ENCODE data around the gene ATG4C.
"Not testable (repeated sequence)": the region's sequence is repeated elsewhere in the genome, so short reads cannot be mapped to it uniquely, and the experiment has no call there.

Gene ATG4C, protein sequence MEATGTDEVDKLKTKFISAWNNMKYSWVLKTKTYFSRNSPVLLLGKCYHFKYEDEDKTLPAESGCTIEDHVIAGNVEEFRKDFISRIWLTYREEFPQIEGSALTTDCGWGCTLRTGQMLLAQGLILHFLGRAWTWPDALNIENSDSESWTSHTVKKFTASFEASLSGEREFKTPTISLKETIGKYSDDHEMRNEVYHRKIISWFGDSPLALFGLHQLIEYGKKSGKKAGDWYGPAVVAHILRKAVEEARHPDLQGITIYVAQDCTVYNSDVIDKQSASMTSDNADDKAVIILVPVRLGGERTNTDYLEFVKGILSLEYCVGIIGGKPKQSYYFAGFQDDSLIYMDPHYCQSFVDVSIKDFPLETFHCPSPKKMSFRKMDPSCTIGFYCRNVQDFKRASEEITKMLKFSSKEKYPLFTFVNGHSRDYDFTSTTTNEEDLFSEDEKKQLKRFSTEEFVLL

DNA sequence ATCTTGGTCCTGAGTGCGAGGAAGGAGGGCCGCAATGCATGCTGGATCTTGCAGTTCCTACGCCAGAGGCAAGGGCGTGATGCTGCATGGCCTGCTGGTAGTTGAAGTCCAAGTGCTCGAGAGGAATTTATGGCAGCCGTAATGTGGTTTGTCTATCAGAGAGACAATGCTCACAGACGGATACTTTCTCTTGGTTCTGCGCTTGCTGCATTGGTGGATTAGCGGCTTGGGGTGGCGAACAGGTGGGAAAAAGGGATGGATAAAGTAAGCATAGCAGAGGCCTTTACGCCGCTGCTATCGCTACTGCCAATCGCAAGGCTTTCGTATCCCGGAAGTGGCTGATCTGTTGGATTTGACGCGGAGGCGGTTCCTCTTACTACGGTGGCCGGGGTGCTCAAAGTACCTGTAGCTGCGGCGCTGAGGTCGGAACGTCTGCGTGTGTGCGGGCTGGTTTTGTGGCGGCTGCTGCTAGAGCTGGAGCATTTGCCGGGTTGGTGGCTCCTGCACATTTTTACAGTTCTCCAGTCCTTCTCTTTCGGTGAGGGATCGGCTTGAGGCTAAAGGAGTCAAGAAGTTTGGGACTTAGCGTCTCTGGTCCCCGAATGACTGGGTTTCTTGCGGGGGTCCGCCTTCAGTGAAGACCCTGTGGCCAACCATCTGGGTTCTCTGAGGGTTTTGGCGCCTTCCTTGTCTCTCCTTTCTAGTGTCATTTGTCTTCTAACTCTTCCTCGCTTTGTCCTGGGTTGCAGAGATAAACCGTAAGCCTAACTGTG lies at the start of gene ATG4C:
TSS of gene ATG4C (plus strand) at position 397 of the 773 bp plus-strand sequence. CDS start 19,655 bp downstream, outside the sequence.
- peak; percentile 82 to 85 for DNase-seq

DNA sequence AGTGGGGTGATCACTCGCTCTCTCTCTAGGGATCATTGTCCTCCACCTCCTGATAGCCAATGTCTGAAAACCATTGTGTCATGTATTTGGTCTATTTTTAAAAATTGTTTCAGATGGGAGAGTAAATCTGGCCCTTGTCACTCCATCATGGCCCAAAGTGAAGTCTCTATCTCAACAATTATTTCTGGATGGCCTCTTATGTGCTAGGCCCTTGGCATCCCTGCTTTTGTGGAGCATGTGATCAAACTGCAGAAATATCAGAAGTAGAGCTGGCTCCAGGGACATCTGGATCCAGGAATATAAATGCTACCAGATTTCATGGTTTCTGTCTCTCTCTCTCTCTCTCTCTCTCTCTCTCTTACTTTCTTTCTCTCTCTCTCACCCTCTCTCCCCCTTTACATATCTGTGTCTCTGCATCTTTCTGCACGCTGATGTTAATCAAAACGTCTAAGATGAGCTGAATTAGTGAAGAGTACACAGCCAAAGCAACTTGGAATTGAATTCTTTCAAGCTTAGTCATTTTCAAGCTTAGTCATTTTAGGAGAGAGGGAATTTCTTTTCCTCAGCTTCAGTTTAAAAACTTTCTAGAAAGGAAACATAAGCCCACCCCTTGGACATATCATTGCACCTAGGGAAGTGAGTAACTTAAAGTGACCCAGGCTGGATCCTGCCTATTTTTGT lies 48.3 kb upstream of the ATG4C start:
- DNase-seq, result no peak

DNA sequence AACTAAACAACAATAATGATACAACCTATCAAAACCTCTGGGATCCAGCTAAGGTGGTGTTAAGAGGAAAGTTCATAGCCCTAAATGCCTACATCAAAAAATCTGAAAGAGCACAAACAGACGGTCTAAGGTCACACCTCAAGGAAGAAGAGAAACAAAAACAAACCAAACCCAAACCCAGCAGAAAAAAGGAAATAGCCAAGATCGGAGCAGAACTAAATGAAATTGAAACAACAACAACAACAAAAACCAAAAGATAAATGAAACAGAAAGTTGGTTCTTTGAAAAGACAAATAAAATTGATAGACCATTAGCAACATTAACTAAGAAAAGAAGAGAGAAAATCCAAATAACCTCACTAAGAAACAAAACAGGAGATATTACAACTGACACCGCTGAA lies 43.2 kb upstream of the ATG4C start:
- not testable (repeated sequence) for DNase-seq

DNA sequence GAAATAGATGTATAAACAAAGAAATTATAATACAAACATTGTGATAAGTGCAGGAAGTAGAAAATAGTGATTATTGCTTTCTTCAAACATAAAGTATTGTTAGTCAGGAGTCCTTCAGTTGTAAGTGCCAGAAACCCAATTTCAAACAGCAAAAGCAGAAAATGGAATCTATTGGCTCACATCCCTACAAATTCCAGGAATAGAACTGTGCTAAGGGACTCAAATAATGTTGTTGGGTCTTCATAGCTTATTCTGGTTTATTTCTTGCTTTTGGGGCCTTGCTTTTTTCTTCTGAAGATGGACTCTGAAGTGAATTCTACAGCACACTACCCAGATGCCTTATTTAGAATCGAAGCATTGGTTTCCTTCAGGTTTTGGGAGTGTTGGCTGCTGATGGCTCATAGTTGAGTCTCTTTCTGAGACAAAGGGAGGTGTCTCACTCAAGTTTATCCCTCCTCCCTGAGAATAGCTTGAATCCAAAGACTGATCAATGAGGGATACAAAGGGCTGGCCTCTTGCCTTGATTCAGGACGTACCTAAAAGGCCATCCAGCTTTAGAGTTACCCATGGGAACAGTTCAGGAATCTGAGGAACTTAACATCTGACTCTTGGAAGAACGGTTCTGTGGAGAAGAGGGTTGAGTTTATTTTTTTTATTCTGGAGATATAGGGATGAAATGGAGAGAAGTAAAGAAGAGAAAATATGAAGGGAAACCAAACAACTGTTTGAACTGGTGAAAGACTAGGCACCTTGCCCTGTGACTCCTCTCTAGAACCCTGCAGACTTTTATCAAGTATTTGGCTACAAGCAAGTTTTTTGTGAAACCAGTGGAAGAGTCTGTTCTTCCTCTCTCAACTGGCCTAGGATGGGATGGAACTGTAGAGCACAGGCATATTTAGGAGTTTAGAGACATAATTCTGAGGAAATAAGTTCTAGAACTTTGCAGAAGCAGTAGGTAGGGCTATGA lies 39.0 kb upstream of the ATG4C start:
- no peak for DNase-seq

DNA sequence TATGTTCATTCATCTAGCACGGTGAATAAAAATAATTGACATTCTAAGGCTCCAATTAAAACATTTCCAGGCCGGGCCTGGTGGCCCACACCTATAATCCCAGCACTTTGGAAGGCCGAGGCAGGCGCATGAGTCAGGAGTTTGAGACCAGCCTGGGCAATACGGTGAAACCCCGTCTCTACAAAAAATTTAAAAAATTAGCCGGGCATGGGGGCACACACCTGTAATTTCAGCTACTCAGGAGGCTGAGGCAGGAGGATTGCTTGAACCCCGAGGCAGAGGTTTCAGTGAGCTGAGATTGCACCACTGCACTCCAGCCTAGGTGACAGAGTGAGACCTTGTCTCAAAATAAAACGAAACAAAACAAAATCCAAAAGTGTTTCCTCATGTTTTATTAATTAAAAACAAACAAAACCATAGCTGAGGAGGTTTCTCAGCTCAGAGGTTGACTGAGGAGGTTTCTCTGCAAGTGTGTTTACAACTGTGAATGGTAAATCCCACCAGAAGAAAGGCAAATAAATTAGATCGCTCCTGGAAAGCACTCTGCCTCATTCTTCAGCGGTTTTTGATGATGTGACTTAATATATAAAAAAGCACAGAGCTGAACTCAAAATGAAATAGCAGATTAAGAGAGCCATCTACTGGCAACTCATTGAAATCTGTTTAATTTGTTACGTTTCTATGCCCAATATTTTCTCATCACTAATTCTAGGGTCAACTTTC lies 37.7 kb upstream of the ATG4C start:
- no peak for DNase-seq

DNA sequence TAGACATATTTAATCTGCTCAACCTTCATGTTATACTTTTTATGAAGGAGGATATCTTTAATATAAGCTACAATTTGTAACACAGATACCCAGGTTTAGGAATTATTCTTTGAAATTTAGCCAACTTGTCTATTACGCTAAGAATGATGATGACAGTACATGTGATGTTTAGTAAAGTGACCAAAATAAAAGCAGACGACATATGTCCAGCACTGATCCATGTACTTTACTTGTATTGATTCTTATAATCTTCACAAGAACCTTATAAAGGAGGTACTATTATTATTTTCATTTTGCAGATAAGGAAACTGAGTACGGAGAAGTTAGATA lies 37.2 kb upstream of the ATG4C start:
- DNase-seq, result no peak

DNA sequence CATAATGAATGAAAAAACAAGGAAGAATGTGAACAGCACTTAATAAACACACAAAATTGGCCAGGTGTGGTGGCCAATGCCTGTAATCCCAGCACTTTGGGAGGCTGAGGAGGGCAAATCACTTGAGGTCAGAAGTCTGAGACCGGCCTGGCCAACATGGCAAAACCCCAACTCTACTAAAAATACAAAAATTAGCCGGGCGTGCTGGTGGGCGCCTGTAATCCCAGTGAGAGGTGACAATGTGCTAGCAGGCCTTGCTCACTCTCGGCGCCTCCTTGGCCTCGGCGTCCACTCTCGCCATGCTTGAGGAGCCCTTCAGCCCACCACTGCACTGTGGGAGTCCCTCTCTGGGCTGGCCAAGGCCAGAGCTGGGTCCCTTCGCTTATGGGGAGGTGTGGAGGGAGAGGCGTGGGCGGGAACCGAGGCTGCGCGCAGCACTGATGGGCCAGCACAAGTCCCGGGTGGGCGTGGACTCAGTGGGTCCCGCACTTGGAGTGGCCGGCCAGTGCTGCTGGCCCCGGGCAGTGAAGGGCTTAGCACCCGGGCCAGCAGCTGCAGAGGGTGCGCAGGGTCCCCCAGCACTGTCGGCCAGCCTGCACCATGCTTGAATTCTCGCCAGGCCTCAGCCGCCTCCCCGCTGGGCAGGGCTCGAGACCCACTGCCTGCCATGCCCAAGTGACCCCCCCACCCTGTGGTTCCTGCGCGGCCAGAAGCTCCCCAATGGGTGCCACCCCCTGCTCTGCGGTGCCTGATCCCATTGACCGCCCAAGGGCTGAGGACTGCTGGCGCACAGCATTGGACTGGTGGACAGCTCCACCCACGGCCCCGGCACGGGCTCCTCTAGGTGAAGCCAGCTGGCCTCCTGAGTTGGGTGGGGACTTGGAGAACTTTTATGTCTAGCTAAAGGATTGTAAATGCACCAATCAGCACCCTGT lies 30.6 kb upstream of the ATG4C start:
- DNase-seq, result no peak

DNA sequence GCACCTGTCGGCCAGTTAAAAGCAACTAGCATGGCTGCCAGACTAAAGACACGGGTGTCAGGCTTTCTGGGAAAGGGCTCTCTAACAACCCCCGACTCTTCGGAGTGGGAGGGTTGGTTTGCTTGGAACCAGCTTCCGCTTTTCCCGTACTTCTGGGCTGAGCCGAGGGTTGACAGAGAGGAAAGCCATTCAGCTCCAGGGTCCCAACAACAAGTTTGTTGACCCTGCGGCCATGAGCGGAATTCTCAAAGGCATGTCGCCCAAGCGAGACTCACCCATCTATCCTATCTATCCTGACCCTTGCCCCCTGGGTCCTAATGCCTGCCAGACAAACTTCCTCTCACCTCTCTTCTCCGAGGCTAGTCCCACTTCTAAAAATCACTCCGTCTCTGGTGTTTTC lies 29.0 kb upstream of the ATG4C start:
- not testable (repeated sequence) for DNase-seq

DNA sequence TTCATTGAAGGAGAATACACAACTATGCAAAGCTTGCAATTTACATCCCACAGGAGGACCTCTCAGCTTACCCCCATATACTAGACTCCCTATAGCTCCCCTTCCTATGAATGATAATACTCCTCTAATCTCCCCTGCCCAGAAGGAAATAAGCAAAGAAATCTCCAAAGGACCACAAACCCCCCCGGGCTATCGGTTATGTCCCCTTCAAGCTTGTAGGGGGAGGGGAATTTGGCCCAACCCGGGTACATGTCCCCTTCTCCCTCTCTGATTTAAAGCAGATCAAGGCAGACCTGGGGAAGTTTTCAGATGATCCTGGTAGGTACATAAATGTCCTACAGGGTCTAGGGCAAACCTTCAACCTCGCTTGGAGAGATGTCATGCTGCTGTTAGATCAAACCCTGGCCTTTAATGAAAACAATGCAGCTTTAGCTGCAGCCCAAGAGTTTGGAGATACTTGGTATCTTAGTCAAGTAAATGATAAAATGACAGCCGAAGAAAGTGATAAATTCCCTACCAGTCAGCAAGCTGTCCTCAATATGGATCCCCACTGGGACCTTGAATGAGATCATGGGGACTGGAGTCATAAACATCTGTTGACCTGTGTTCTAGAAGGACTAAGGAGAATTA lies 27.6 kb upstream of the ATG4C start:
- DNase-seq, result not testable (repeated sequence)

DNA sequence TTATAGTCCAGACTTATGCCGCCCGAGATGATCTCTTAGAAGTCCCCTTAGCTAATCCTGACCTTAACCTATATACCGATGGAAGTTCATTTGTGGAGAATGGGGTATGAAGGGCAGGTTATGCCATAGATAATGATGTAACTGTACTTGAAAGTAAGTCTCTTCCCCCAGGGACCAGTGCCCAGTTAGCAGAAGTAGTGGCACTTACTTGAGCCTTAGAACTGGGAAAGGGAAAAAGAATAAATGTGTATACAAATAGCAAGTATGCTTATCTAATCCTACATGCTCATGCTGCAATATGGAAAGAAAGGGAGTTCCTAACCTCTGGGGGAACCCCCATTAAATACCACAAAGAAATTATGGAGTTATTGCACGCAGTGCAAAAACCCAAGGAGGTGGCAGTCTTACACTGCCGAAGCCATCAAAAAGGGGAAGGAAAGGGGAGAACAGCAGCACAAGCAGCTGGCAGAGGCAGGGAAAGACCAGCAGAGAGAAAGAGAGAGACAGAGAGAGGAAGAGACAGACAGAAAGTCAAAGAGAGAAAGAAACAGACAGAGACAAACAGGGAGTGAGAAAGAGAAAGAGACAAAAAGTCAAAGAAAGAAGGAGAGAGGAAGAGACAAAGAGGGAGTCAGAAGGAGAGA lies 24.6 kb upstream of the ATG4C start:
- not testable (repeated sequence) for DNase-seq

DNA sequence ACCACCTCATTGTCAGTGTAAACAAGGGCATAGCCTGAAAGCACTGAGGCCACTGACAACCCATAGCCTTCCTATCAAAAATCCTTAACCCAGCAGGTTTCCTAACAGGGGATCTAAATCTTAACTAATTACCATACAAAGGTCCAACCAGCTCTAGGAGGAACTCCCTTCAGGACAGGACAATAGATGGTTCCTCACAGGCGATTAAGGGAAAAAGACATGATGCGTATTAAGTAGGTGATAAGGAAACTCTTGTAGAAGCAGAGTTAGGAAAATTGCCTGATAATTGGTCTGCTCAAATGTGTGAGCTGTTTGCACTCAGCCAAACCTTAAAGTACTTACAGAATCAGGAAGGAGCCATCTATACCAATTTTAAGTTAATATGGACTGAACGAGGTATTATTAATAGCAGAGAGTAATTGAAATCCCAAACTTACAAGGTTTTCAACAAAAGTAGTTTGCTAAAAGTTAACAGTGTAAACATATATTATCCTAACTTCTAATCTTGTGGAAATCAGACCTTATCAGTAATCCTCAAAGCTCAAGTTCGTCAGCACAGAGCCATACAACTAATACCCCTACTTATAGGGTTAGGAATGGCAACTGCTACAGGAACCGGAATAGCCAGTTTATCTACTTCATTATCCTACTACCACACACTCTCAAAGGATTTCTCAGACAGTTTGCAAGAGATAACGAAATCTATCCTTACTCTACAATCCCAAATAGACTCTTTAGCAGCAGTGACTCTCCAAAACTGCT lies 23.7 kb upstream of the ATG4C start:
- not testable (repeated sequence) for DNase-seq

DNA sequence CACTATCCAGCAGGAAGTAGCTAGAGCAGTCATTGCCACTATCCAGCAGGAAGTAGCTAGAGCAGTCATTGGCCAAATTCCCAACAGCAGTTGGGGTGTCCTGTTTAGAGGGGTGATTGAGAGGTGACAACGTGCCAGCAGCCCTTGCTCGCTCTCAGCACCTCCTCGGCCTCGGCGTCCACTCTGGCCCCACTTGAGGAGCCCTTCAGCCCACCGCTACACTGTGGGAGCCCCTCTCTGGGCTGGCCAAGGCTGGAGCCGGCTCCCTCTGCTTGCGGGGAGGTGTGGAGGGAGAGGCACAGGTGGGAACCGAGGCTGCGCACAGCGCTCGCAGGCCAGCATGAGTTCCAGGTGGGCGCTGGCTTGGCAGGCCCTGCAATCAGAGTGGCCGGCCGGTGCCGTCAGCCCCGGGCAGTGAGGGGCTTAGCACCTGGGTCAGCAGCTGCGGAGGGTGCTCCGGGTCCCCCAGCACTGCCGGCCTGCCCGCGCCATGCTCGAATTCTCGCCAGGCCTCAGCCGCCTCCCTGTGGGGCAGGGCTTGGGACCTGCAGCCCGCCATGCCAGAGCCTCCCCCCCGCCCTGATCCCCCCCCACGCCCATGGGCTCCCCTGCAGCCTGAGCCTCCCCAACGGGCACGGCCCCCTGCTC lies 22.6 kb upstream of the ATG4C start:
- DNase-seq, result not testable (repeated sequence)

DNA sequence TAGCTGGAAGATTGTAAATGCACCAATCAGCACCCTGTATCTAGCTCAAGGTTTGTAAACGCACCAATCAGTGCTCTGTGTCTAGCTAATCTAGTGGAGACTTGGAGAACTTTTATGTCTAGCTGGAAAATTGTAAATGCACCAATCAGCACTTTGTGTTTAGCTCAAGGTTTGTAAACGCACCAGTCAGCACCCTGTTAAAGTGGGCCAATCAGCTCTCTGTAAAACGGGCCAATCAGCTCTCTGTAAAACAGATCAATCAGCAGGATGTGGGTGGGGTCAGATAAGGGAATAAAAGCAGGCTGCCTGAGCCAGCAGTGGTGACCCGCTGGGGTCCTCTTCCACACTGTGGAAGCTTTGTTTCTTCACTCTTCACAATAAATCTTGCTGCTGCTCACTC lies 21.9 kb upstream of the ATG4C start:
- not testable (repeated sequence) for DNase-seq

DNA sequence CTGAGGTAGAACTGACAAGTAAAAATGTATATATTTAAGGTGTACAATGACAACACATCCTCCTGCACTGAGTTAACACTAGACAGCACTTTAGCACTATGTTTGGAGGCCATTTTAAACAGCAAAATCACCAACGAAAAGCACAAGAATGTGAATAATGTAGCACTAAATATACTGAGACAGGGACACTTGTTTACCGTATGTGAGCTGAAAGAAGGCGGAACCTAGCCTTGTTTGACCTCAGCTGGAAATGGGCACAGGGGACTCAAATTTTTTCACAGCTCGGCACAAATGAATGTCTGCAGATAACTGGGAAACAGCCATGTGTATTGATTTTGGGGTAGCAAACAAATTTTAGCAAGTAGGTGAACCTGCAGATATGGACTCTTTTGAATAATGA lies 18.0 kb upstream of the ATG4C start:
- no peak for DNase-seq

DNA sequence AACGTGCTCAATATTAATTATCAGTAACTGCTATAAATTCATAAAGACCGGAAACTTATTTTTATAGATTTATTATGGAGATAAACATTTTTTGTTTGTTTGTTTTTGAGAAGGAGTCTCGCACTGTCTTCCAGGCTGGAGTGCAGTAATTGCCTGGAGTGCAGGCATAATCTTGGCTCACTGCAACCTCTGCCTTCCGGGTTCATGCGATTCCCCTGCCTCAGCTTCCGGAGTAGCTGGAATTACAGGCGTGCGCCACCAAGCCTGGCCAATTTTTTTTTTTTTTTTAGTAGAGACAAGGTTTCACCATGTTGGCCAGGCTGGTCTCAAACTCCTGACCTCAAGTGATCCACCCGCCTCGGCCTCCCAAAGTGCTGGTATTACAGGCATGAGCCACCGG lies 15.4 kb upstream of the ATG4C start:
- DNase-seq, result not testable (repeated sequence)

DNA sequence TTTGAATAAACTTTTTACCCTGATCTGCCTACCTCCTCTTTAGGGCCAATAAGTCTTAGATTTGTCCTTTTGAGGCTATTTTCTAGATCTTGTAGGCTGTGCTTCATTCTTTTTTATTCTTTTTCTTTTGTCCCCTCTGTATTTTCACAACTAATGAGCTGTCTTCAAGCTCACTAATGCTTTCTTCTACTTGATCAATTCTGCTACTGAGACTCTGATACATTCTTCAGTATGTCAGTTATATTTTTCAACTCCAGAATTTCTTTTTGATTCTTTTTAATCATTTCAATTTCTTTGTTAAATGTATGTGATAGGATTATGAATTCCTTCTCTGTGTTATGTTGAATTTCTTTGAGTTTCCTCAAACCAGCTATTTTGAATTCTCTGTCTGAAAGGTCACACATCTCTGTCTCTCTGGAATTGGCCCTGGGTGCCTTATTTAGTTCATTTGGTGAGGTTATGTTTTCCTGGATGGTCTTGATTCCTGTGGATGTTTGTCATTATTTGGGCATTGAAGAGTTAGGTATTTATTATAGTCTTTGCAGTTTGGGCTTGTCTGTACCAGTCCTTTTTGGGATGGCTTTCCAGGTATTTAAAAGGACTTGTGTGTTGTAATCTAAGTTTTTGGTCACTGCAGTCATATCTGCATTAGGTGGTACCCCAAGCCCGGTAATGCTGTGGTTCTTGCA lies 11.2 kb upstream of the ATG4C start:
- DNase-seq, result no peak

DNA sequence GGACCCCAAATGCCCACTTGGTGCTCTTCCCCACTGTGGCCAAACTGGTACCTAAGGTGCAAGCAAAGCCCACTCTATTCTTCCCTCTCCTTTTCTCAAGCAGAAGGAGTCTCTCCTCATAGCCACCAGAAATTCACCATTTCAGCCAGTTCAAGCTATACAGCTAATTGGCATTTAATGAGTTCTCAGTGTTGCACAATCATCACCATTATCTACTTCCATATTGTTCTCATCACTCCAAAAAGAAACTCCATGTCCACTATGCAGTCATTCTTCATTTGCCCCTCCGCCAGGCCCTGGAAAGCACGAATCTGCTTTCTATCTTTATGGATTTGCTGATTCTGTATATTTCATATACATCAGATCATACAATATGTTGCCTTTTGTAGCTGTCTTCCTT lies 9.9 kb upstream of the ATG4C start:
- DNase-seq, result no peak

All from stimulated activated CD4-positive, alpha-beta T cell treated with anti-CD3 and anti-CD28 coated beads, Interleukin-2, amount 100 ng/mL, for 48 hours (primary cell).